ENCODE measurements around the gene ZBTB44.
"Not testable (repeated sequence)": the region's sequence is repeated elsewhere in the genome, so short reads cannot be mapped to it uniquely, and the experiment has no call there.

The ZBTB44 gene

GRCh38 chr11:130313383-130314183, 1.1 kb downstream of the ZBTB44 start:
- in situ Hi-C loops (cut with MboI; ENCODE audit: low sequenced_read_pairs), result no loop called here

- in situ Hi-C loops (cut with MboI; ENCODE audit: low sequenced_read_pairs), result no loop called here
These were observed 2.7 kb downstream of the ZBTB44 start for GRCh38 chr11:130312046-130312445.

GRCh38 chr11:130310622-130311021, 4.1 kb downstream of the ZBTB44 start:
- in situ Hi-C loops (cut with MboI; ENCODE audit: low sequenced_read_pairs), result no loop called here

GRCh38 chr11:130308886-130309285, 5.8 kb downstream of the ZBTB44 start:
- in situ Hi-C loops (cut with MboI; ENCODE audit: low sequenced_read_pairs), result no loop called here

- in situ Hi-C loops (cut with MboI; ENCODE audit: low sequenced_read_pairs), result no loop called here
These were observed 6.7 kb downstream of the ZBTB44 start for GRCh38 chr11:130308059-130308458.

- in situ Hi-C loops (cut with MboI; ENCODE audit: low sequenced_read_pairs), result no loop called here
These were observed 10.1 kb downstream of the ZBTB44 start for GRCh38 chr11:130304651-130305050.

GRCh38 chr11:130301002-130301401, 13.7 kb downstream of the ZBTB44 start:
- in situ Hi-C loops (cut with MboI; ENCODE audit: low sequenced_read_pairs), result no loop called here

GRCh38 chr11:130300567-130300966, 14.2 kb downstream of the ZBTB44 start:
- in situ Hi-C loops (cut with MboI; ENCODE audit: low sequenced_read_pairs), result no loop called here

- in situ Hi-C loops (cut with MboI; ENCODE audit: low sequenced_read_pairs), result no loop called here
These were observed 14.7 kb downstream of the ZBTB44 start for GRCh38 chr11:130299978-130300377.

GRCh38 chr11:130295657-130296056, 19.1 kb downstream of the ZBTB44 start:
- in situ Hi-C loops (cut with MboI; ENCODE audit: low sequenced_read_pairs), result no loop called here

- in situ Hi-C loops (cut with MboI; ENCODE audit: low sequenced_read_pairs), result no loop called here
These were observed 32.6 kb downstream of the ZBTB44 start for GRCh38 chr11:130282111-130282510.

GRCh38 chr11:130281341-130281740, 33.4 kb downstream of the ZBTB44 start:
- in situ Hi-C loops (cut with MboI; ENCODE audit: low sequenced_read_pairs), result not testable (repeated sequence)

- in situ Hi-C loops (cut with MboI; ENCODE audit: low sequenced_read_pairs), result no loop called here
These were observed 34.7 kb downstream of the ZBTB44 start for GRCh38 chr11:130279989-130280388.

- in situ Hi-C loops (cut with MboI; ENCODE audit: low sequenced_read_pairs), result no loop called here
These were observed 36.0 kb downstream of the ZBTB44 start for GRCh38 chr11:130278745-130279144.

- in situ Hi-C loops (cut with MboI; ENCODE audit: low sequenced_read_pairs), result no loop called here
These were observed 36.6 kb downstream of the ZBTB44 start for GRCh38 chr11:130278151-130278550.

- in situ Hi-C loops (cut with MboI; ENCODE audit: low sequenced_read_pairs), result no loop called here
These were observed 42.4 kb downstream of the ZBTB44 start for GRCh38 chr11:130272336-130272735.

GRCh38 chr11:130269326-130269943, 45.3 kb downstream of the ZBTB44 start:
- in situ Hi-C loops (cut with MboI; ENCODE audit: low sequenced_read_pairs), result no loop called here

- in situ Hi-C loops (cut with MboI; ENCODE audit: low sequenced_read_pairs), result no loop called here
These were observed 51.4 kb downstream of the ZBTB44 start for GRCh38 chr11:130263351-130263750.

GRCh38 chr11:130262424-130262823, 52.3 kb downstream of the ZBTB44 start:
- in situ Hi-C loops (cut with MboI; ENCODE audit: low sequenced_read_pairs), result no loop called here

- in situ Hi-C loops (cut with MboI; ENCODE audit: low sequenced_read_pairs), result no loop called here
These were observed 53.1 kb downstream of the ZBTB44 start for GRCh38 chr11:130261571-130261970.

- in situ Hi-C loops (cut with MboI; ENCODE audit: low sequenced_read_pairs), result no loop called here
These were observed 54.0 kb downstream of the ZBTB44 start for GRCh38 chr11:130260742-130261141.

- in situ Hi-C loops (cut with MboI; ENCODE audit: low sequenced_read_pairs), result no loop called here
These were observed 54.6 kb downstream of the ZBTB44 start for GRCh38 chr11:130260080-130260627.
